ENCODE results near the gene CAVIN2.

CAVIN2 gene

GRCh38 chr2:191836853-191837769, 9.8 kb downstream of the CAVIN2 start:
- Histone ChIP-seq H3K36me3 (ENCODE audit: control insufficient read depth, insufficient read depth, low read length) (no peaks in the 10 kb centered on the region), H3K27me3 (ENCODE audit: control insufficient read depth, insufficient read depth, low read length) (no peaks in the 10 kb centered on the region), H3K4me1 (ENCODE audit: control insufficient read depth, insufficient read depth, low read length) (no peaks in the 10 kb centered on the region), H3K9ac (ENCODE audit: low read depth, low read length) (no peak overlapping the region), H3K4me3 (ENCODE audit: low read depth, low read length) (no peak overlapping the region), H3K27ac (ENCODE audit: low read depth, low read length) (no peak overlapping the region), H3K9me3 (ENCODE audit: control insufficient read depth, insufficient read depth, low read length) (no peaks in the 10 kb centered on the region)

GRCh38 chr2:191836471-191836852, 10.4 kb downstream of the CAVIN2 start:
- Histone ChIP-seq H3K9me3 (ENCODE audit: control insufficient read depth, insufficient read depth, low read length) (no peaks in the 10 kb centered on the region), H3K27ac (ENCODE audit: low read depth, low read length) (no peak overlapping the region), H3K36me3 (ENCODE audit: control insufficient read depth, insufficient read depth, low read length) (no peaks in the 10 kb centered on the region), H3K4me1 (ENCODE audit: control insufficient read depth, insufficient read depth, low read length) (peaks cover 2% of the 10 kb centered on the region; the same call in 1 of the 2 replicates), H3K9ac (ENCODE audit: low read depth, low read length) (no peak overlapping the region), H3K4me3 (ENCODE audit: low read depth, low read length) (no peak overlapping the region), H3K27me3 (ENCODE audit: control insufficient read depth, insufficient read depth, low read length) (no peaks in the 10 kb centered on the region)

- Histone ChIP-seq H3K9me3 (ENCODE audit: control insufficient read depth, insufficient read depth, low read length) (no peaks in the 10 kb centered on the region), H3K27ac (ENCODE audit: low read depth, low read length) (no peak overlapping the region), H3K27me3 (ENCODE audit: control insufficient read depth, insufficient read depth, low read length) (no peaks in the 10 kb centered on the region), H3K4me1 (ENCODE audit: control insufficient read depth, insufficient read depth, low read length) (peaks cover 7% of the 10 kb centered on the region; the same call in 1 of the 2 replicates), H3K9ac (ENCODE audit: low read depth, low read length) (no peak overlapping the region), H3K4me3 (ENCODE audit: low read depth, low read length) (no peak overlapping the region), H3K36me3 (ENCODE audit: control insufficient read depth, insufficient read depth, low read length) (no peaks in the 10 kb centered on the region)
Observed at GRCh38 chr2:191835539-191836350, 11.1 kb downstream of the CAVIN2 start.

- Histone ChIP-seq H3K27me3 (ENCODE audit: control insufficient read depth, insufficient read depth, low read length) (no peaks in the 10 kb centered on the region), H3K4me1 (ENCODE audit: control insufficient read depth, insufficient read depth, low read length) (peaks cover 9% of the 10 kb centered on the region), H3K36me3 (ENCODE audit: control insufficient read depth, insufficient read depth, low read length) (no peaks in the 10 kb centered on the region)
Observed at GRCh38 chr2:191835100-191835499, 11.8 kb downstream of the CAVIN2 start.

GRCh38 chr2:191833356-191833755, 13.5 kb downstream of the CAVIN2 start:
- peaks cover 13% of the 10 kb centered on the region for H3K4me1 ChIP-seq (ENCODE audit: control insufficient read depth, insufficient read depth, low read length)
- no peak overlapping the region for H3K9ac ChIP-seq (ENCODE audit: low read depth, low read length)
- H3K4me3 ChIP-seq (ENCODE audit: low read depth, low read length), result no peak overlapping the region
- no peaks in the 10 kb centered on the region for H3K36me3 ChIP-seq (ENCODE audit: control insufficient read depth, insufficient read depth, low read length)
- no peaks in the 10 kb centered on the region for H3K27me3 ChIP-seq (ENCODE audit: control insufficient read depth, insufficient read depth, low read length)
- H3K27ac ChIP-seq (ENCODE audit: low read depth, low read length), result no peak overlapping the region
- H3K9me3 ChIP-seq (ENCODE audit: control insufficient read depth, insufficient read depth, low read length), result no peaks in the 10 kb centered on the region

More at GRCh38 chr2:191835100-191835499, 11.8 kb downstream of the CAVIN2 start:
- no peak overlapping the region for H3K27ac ChIP-seq (ENCODE audit: low read depth, low read length)
- H3K4me3 ChIP-seq (ENCODE audit: low read depth, low read length), result no peak overlapping the region
- no peaks in the 10 kb centered on the region for H3K9me3 ChIP-seq (ENCODE audit: control insufficient read depth, insufficient read depth, low read length)
- no peak overlapping the region for H3K9ac ChIP-seq (ENCODE audit: low read depth, low read length)

- Histone ChIP-seq H3K4me3 (ENCODE audit: low read depth, low read length) (no peak overlapping the region), H3K36me3 (ENCODE audit: control insufficient read depth, insufficient read depth, low read length) (no peaks in the 10 kb centered on the region), H3K4me1 (ENCODE audit: control insufficient read depth, insufficient read depth, low read length) (peaks cover 13% of the 10 kb centered on the region), H3K27ac (ENCODE audit: low read depth, low read length) (no peak overlapping the region), H3K9ac (ENCODE audit: low read depth, low read length) (no peak overlapping the region), H3K9me3 (ENCODE audit: control insufficient read depth, insufficient read depth, low read length) (no peaks in the 10 kb centered on the region), H3K27me3 (ENCODE audit: control insufficient read depth, insufficient read depth, low read length) (no peaks in the 10 kb centered on the region)
Observed at GRCh38 chr2:191832668-191833067, 14.2 kb downstream of the CAVIN2 start.

GRCh38 chr2:191831410-191831994, 15.4 kb downstream of the CAVIN2 start:
- Histone ChIP-seq H3K4me3 (ENCODE audit: low read depth, low read length) (no peak overlapping the region), H3K9ac (ENCODE audit: low read depth, low read length) (no peak overlapping the region), H3K9me3 (ENCODE audit: control insufficient read depth, insufficient read depth, low read length) (no peaks in the 10 kb centered on the region), H3K4me1 (ENCODE audit: control insufficient read depth, insufficient read depth, low read length) (peaks cover 15% of the 10 kb centered on the region), H3K27me3 (ENCODE audit: control insufficient read depth, insufficient read depth, low read length) (no peaks in the 10 kb centered on the region), H3K36me3 (ENCODE audit: control insufficient read depth, insufficient read depth, low read length) (no peaks in the 10 kb centered on the region), H3K27ac (ENCODE audit: low read depth, low read length) (no peak overlapping the region)

GRCh38 chr2:191824398-191824797, 22.5 kb downstream of the CAVIN2 start:
- no peaks in the 10 kb centered on the region for H3K36me3 ChIP-seq (ENCODE audit: control insufficient read depth, insufficient read depth, low read length)
- no peak overlapping the region for H3K9ac ChIP-seq (ENCODE audit: low read depth, low read length)
- no peaks in the 10 kb centered on the region for H3K9me3 ChIP-seq (ENCODE audit: control insufficient read depth, insufficient read depth, low read length)
- H3K27ac ChIP-seq (ENCODE audit: low read depth, low read length), result no peak overlapping the region
- no peak overlapping the region for H3K4me3 ChIP-seq (ENCODE audit: low read depth, low read length)
- H3K4me1 ChIP-seq (ENCODE audit: control insufficient read depth, insufficient read depth, low read length), result 0 out of 2 replicates have a peak, but pooled peaks cover 3% of the 10 kb centered on the region
- H3K27me3 ChIP-seq (ENCODE audit: control insufficient read depth, insufficient read depth, low read length), result no peaks in the 10 kb centered on the region

- Histone ChIP-seq H3K4me3 (ENCODE audit: low read depth, low read length) (no peak overlapping the region), H3K27me3 (ENCODE audit: control insufficient read depth, insufficient read depth, low read length) (no peaks in the 10 kb centered on the region), H3K27ac (ENCODE audit: low read depth, low read length) (no peak overlapping the region), H3K9me3 (ENCODE audit: control insufficient read depth, insufficient read depth, low read length) (no peaks in the 10 kb centered on the region), H3K36me3 (ENCODE audit: control insufficient read depth, insufficient read depth, low read length) (no peaks in the 10 kb centered on the region), H3K9ac (ENCODE audit: low read depth, low read length) (no peak overlapping the region), H3K4me1 (ENCODE audit: control insufficient read depth, insufficient read depth, low read length) (no peaks in the 10 kb centered on the region)
Observed at GRCh38 chr2:191821078-191821477, 25.8 kb downstream of the CAVIN2 start.

- Histone ChIP-seq H3K27ac (ENCODE audit: low read depth, low read length) (no peak overlapping the region), H3K9me3 (ENCODE audit: control insufficient read depth, insufficient read depth, low read length) (no peaks in the 10 kb centered on the region), H3K4me1 (ENCODE audit: control insufficient read depth, insufficient read depth, low read length) (no peaks in the 10 kb centered on the region), H3K27me3 (ENCODE audit: control insufficient read depth, insufficient read depth, low read length) (no peaks in the 10 kb centered on the region), H3K4me3 (ENCODE audit: low read depth, low read length) (no peak overlapping the region), H3K9ac (ENCODE audit: low read depth, low read length) (no peak overlapping the region), H3K36me3 (ENCODE audit: control insufficient read depth, insufficient read depth, low read length) (no peaks in the 10 kb centered on the region)
Observed at GRCh38 chr2:191818725-191819350, 28.1 kb downstream of the CAVIN2 start.

Data from HUES48 (cell line).